GM19372 (cell line): ENCODE data around the gene MRPL50.

Experiments
- ATAC-seq: cut with Tn5 transposase; IDR thresholded peaks from one replicate; pipeline ENCODE4 v1.9.1; 2021; ENCODE audit warnings: mild to moderate bottlenecking, low read depth, moderate library complexity; ENCODE audit not compliant: unreplicated experiment

MRPL50 gene

DNA sequence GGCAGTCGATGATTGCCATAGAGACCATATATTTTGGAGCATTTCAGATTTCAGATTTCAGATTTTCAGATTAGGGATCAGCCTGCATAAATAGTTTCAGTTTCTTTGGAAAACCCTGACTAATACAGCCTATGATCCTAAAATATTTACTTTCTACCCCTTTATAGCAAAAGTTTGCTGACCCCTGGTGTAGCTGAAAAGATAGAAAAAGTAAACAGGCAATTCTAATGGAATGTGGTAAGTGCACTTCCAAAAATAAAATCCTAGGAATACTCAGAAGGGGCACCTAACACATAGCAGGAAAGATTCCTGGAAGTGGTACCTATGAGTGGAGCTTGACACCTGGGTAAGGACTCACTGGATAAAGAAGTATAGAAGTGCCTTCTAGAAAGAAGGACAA lies 48.1 kb downstream of the MRPL50 start:
- no peak for ATAC-seq

GRCh38 chr9:101342595-101342994 lies 55.8 kb downstream of the MRPL50 start:
- ATAC-seq = no peak

DNA sequence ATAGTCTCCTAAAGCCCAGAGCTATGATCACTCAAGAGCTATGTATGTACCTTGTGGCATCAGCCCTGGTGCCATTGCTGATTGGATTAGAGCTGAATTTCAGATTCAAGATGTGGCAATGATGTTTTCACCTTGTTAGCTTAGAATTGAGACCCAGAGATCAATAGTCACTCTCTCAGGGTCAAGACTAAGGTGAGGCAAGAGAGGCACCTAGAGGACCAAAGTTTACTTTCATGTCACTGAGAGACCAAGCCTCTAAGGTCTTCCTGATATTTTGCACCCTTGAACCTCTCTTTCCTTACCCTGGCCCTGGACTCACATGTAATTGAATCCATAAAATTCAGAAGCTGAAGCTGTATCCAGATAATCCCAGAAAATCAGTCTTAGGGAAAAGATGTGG lies 56.5 kb downstream of the MRPL50 start:
- ATAC-seq = no peak
